Heart right ventricle (tissue), 16 donors: ENCODE data around the gene AOC3. TPM values are rescaled to one million over a fixed set of nuclear protein-coding genes. Genes with fewer than 3 reads are reported as not detected.
"Not testable (repeated sequence)": the region's sequence is repeated elsewhere in the genome, so short reads cannot be mapped to it uniquely, and the experiment has no call there.

Experiments
- ATAC-seq, 8 donors: fragments of 200-7000 bp; cut with Tn5 transposase; one replicate each; pipeline ENCODE4 v1.9.1; 2020; ENCODE audit warnings: mild to moderate bottlenecking in 8 of 8, moderate library complexity in 8 of 8, moderate number of reproducible peaks in 1 of 8
- DNase-seq, 2 donors: peaks; one replicate each; pipeline ENCODE4 v3.0.0-alpha.2; 2020
- H3K27ac ChIP-seq, 10 donors: fragments of 200-600 bp; sonication (generic) in 2 of 10; one replicate each; pipeline versions ENCODE4 v1.5.0 to v1.8.0; 2020 to 2022; ENCODE audit warnings: mild to moderate bottlenecking in 3 of 10
- H3K27me3 ChIP-seq, 7 donors: fragments of 200-600 bp; one replicate each; pipeline ENCODE4 v1.8.0; 2021 to 2022; ENCODE audit warnings: mild to moderate bottlenecking in 2 of 7
- H3K36me3 ChIP-seq, 9 donors: fragments of 200-600 bp; sonication (generic) in 1 of 9; one replicate each; pipeline versions ENCODE4 v1.5.0 to v1.8.0; 2020 to 2022; ENCODE audit warnings: mild to moderate bottlenecking in 2 of 9
- H3K4me1 ChIP-seq, 9 donors: fragments of 200-600 bp; sonication (generic) in 1 of 9; one replicate each; pipeline versions ENCODE4 v1.5.0 to v1.8.0; 2020 to 2022; ENCODE audit warnings: mild to moderate bottlenecking in 4 of 9
- H3K4me3 ChIP-seq, 10 donors: fragments of 200-600 bp; sonication (generic) in 2 of 10; one replicate each; pipeline versions ENCODE4 v1.5.0 to v1.8.0; 2020 to 2022; ENCODE audit warnings: mild to moderate bottlenecking in 7 of 10, moderate library complexity in 2 of 10
- H3K9me3 ChIP-seq, 11 donors: fragments of 200-600 bp in 10 of 11; sonication (generic) in 2 of 11; one replicate each; pipeline versions ENCODE4 v1.5.0 to v1.8.0; 2013 to 2022; ENCODE audit warnings: mild to moderate bottlenecking in 2 of 11, control low read depth in 1 of 11, moderate library complexity in 1 of 11
- WGBS, 2 donors: extraction: QIAGEN DNeasy Blood & Tissue Kit; methylation state at CpG; one replicate each; pipeline ENCODE4 v1.1.7; 2013; ENCODE audit warnings: inconsistent platforms in 1 of 2; 5-methylcytosine and 5-hydroxymethylcytosine counted together
- intact Hi-C, 10 donors: fragments of 100-400 bp; cut with DNase I; formaldehyde crosslinking; loops; one replicate each; pipeline versions ENCODE4 v1.11.1 to v1.14.2; 2022
- polyA plus RNA-seq, 2 donors: library from polyadenylated mRNA; stranded (reverse); fragments of 200-250 nt; gene quantifications; one replicate each; pipeline ENCODE4 v1.2.3, GENCODE V29; 2013
- total RNA-seq, 10 donors: library from RNA; stranded (reverse); fragmentation: NEBNext Ultra II Directional in 3 of 10; extraction: Animal tissue kit (Norgen Biotek cat#: 25700) in 3 of 10; gene quantifications; one replicate each; pipeline versions ENCODE4 v1.2.1 to v1.2.4, GENCODE V29; 2021 to 2023
- TF ChIP-seq, protein P1 (sequence below), 9 donors: fragments of 200-600 bp; sonication (generic) in 2 of 9; IDR thresholded peaks; one replicate each; pipeline versions ENCODE4 v1.5.0 to v1.8.0; 2021 to 2022; ENCODE audit warnings: antibody characterized with exemption in 9 of 9, mild to moderate bottlenecking in 5 of 9, moderate library complexity in 1 of 9
- donor health status: Arrhythmogenic right ventricular cardiomyopathy.
- donor health status: ischemic (EF 13 %, LVEDD 7.1; RV severe dilation, severe dysfunction).
- donor health status: healthy with polysubstance abuse.
- donor health status: DM: no; HTN: yes; CAD: no.
- donor health status: DM: no; HTN: no; CAD: no.
- donor health status: ischemic (EF 25% LVEDD 6.9; RV normal size, moderate dysfunction).
- donor health status: ischemic (EF 25% LVEDD 5.7; RV mildly dilated, moderate dysfunction).
- donor health status: healthy.
- donor health status: DM: yes; HTN: yes; CAD: no.
- donor health status: Ischemic cardiomyopathy.
- donor health status: ischemic (EF 35%, LVEDD 5.7; RV mildly dilated, moderate dysfunction).
- donor health status: nonischemic (EF 11% LVEDD 7.7; RV severe dilation, severe dysfunction).
- donor health status: DM: yes; HTN: yes; CAD: no.
- donor health status: PGD.
- donor health status: ischemic (EF 29% LVEDD 5.4; RV normal size, mild dysfunction).
- donor health status: nonischemic (EF 23%, LVEDD 6.1; RV moderate dilation, normal function).

AOC3 gene
- total and polyA plus RNA-seq, 12 donors: 4.7 to 19.0 (median 11.5) TPM

DNA sequence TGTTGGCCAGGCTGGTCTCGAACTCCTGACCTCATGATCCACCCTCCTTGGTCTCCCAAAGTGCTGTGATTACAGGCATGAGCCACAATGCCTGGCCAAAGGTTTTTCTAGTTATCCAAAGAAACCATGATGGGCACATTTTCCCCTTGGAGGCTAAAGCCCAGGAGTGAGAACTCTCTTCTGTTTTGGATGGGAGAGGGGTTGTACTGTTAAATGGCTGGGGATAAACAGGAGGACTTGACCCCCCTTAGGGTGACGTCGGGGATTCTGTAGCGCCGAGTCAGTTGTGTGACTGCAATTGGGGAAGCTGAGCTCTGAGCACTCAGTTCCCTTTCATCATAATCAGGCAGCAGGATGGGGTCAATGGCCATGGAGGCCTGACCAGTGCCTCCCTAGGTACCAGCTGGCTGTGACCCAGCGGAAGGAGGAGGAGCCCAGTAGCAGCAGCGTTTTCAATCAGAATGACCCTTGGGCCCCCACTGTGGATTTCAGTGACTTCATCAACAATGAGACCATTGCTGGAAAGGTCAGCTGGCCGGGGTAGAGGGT, 4.1 kb downstream of the AOC3 start:
- Histone ChIP-seq H3K36me3 (peaks cover 0 to 5% (median 0%) of the 10 kb centered on the region in 9 donors), H3K27ac (no peak overlapping the region), H3K4me3 (peak overlapping the region in 2 of 10 donors; percentile 3 to 14), H3K4me1 (peaks cover 0 to 23% (median 5%) of the 10 kb centered on the region in 9 donors), H3K27me3 (no peaks in the 10 kb centered on the region), H3K9me3 (no peaks in the 10 kb centered on the region)
- no peak for ATAC-seq
- TF ChIP-seq, protein P1, sequence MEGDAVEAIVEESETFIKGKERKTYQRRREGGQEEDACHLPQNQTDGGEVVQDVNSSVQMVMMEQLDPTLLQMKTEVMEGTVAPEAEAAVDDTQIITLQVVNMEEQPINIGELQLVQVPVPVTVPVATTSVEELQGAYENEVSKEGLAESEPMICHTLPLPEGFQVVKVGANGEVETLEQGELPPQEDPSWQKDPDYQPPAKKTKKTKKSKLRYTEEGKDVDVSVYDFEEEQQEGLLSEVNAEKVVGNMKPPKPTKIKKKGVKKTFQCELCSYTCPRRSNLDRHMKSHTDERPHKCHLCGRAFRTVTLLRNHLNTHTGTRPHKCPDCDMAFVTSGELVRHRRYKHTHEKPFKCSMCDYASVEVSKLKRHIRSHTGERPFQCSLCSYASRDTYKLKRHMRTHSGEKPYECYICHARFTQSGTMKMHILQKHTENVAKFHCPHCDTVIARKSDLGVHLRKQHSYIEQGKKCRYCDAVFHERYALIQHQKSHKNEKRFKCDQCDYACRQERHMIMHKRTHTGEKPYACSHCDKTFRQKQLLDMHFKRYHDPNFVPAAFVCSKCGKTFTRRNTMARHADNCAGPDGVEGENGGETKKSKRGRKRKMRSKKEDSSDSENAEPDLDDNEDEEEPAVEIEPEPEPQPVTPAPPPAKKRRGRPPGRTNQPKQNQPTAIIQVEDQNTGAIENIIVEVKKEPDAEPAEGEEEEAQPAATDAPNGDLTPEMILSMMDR (IDR thresholded peaks at IDR 0.05): no peak
- intact Hi-C loops: no loop called here
- no peak for DNase-seq
- 80 to 83% methylated on average over 8 of the region's 8 CpGs for WGBS, 2 donors

DNA sequence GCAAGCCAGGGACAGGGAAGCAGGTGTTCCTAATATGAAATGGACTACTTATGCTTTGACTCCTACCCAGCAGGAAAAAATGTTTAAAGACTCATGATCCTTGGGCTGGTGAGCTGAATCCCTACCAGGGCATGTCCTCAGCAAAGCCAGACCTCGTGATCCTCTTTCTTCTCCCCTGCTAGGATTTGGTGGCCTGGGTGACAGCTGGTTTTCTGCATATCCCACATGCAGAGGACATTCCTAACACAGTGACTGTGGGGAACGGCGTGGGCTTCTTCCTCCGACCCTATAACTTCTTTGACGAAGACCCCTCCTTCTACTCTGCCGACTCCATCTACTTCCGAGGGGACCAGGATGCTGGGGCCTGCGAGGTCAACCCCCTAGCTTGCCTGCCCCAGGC, 5.1 kb downstream of the AOC3 start:
- H3K36me3 ChIP-seq, H3K4me3 ChIP-seq, ATAC-seq, DNase-seq, H3K27ac ChIP-seq, intact Hi-C loops, H3K9me3 ChIP-seq, H3K27me3 ChIP-seq: not testable (repeated sequence)
- 82 to 88% methylated on average over 7 of the region's 8 CpGs for WGBS, 2 donors
- H3K4me1 ChIP-seq: peaks cover 0 to 18% (median 0%) of the 10 kb centered on the region in 9 donors

DNA sequence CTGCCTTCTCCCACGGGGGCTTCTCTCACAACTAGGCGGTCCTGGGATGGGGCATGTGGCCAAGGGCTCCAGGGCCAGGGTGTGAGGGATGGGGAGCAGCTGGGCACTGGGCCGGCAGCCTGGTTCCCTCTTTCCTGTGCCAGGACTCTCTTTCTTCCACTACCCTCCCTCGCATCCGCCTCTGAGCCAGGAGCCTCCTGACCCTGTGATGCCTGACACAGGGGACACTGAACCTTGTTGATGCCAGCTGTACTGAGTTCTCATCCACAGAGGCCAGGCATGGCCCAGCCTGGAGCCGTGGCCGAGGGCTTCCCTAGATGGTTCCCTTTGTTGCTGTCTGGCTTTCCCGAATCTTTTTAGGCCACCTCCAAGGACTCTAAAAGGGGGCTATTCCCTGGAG, 5.5 kb downstream of the AOC3 start:
- ATAC-seq, H3K27me3 ChIP-seq, H3K4me3 ChIP-seq, H3K27ac ChIP-seq, H3K9me3 ChIP-seq, intact Hi-C loops, H3K36me3 ChIP-seq, DNase-seq: not testable (repeated sequence)
- H3K4me1 ChIP-seq: peaks cover 0 to 18% (median 0%) of the 10 kb centered on the region in 9 donors
- WGBS, 2 donors: 79 to 92% methylated on average over 6 of the region's 8 CpGs

DNA sequence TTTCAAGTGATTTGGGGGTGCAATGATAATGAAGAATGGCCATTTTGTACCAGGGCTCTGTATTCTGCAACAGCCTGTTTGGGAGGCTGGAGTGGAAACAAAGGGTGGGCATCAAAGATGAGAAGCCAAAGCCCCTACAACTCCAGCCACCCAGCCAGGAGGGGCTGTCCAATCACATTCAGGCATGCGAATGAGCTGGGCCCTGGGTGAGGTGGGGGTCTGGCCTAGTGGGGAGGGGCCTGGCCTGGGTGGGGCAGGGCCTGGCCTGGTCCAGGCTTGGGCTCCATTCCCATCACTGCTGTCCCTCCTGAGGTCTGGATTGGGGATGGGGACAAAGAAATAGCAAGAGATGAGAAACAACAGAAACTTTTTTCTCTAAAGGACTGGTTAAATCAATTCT, 6.4 kb downstream of the AOC3 start:
- H3K4me1 ChIP-seq: peaks cover 0 to 18% (median 0%) of the 10 kb centered on the region in 9 donors
- no peaks in the 10 kb centered on the region for H3K9me3 ChIP-seq
- TF ChIP-seq, protein P1 (IDR thresholded peaks at IDR 0.05): no peak
- no peak overlapping the region for H3K27ac ChIP-seq
- no peak overlapping the region for H3K4me3 ChIP-seq
- no peaks in the 10 kb centered on the region for H3K27me3 ChIP-seq
- intact Hi-C loops: no loop called here
- ATAC-seq (no peak), DNase-seq (no peak)
- peaks cover 0 to 5% (median 0%) of the 10 kb centered on the region in 9 donors for H3K36me3 ChIP-seq
- WGBS, 2 donors: 89 to 100% methylated on average over 1 of the region's 1 CpG

DNA sequence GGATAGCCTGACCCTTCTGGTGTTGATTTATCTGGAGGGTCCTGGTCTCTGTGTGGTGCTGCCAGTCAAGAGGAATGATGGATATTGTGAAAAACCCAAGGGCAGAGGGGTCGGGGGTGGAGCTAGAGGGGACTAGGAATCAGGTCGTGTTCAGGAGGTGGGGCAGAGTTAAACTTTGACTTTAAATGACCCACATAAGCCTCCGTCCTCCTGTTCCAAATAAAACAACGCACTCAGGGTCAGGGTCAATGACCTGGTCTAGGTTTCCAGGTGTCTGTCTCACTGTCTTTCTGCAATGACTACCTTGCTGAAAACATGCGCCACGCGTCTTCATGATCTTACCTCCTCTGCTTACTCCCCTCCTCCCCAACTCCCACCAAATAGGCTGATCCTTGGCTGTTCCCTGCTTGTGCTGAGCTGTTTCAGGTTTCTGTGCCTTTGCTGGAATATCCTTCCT, 14.7 kb downstream of the AOC3 start:
- DNase-seq (no peak), ATAC-seq (no peak)
- intact Hi-C loops: loop anchor here in 1 of 10 donors (10.0 kb wide), 1 partner anchor 49 kb away; no protein-coding TSS in a partner anchor
- Histone ChIP-seq H3K9me3 (peaks cover 0 to 8% (median 3%) of the 10 kb centered on the region in 11 donors), H3K27me3 (no peaks in the 10 kb centered on the region), H3K36me3 (peaks cover 0 to 7% (median 0%) of the 10 kb centered on the region in 9 donors), H3K4me3 (no peak overlapping the region), H3K27ac (no peak overlapping the region), H3K4me1 (peaks cover 0 to 7% (median 0%) of the 10 kb centered on the region in 9 donors)
- 85 to 86% methylated on average over 7 of the region's 7 CpGs for WGBS, 2 donors
- TF ChIP-seq, protein P1 (IDR thresholded peaks at IDR 0.05): no peak
